Astrocyte of the cerebellum (primary cell): Measurements from ENCODE around the gene NFATC3.

ENCODE experiments used
- DNase-seq: peaks from one replicate; pipeline ENCODE4 v3.0.0-alpha.2; 2011; ENCODE audit warnings: low read depth
- H3K4me3 ChIP-seq: 2 replicates; pipeline ENCODE4 v1.5.1; 2011; ENCODE audit warnings: mild to moderate bottlenecking, low read depth, low read length, moderate library complexity
- in situ Hi-C: cut with HindIII; loops from 2 replicates; pipeline ENCODE4 v1.10.0; 2017; ENCODE audit warnings: low sequenced_read_pairs
- TF ChIP-seq, protein P1 (sequence below): IDR thresholded peaks from 2 replicates; pipeline ENCODE4 v1.5.1; 2012; ENCODE audit warnings: low read length, low read depth, moderate library complexity, mild to moderate bottlenecking; ENCODE audit errors: missing control alignments

The NFATC3 gene

DNA sequence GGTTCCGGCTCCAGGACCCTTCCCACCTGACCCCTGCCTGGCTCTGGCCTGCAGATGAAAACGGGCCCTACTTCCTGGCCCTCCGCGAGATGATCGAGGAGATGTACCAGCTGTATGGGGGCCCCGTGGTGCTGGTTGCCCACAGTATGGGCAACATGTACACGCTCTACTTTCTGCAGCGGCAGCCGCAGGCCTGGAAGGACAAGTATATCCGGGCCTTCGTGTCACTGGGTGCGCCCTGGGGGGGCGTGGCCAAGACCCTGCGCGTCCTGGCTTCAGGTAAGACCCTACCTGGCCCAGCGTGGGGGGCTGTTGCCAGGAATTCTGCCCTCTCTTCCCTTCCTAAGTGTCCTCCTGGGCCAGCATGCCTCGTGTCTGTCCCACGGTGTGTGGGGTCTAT is 170.5 kb downstream of the NFATC3 start:
- in situ Hi-C loops = no loop called here
- no peak for DNase-seq
- TF ChIP-seq, protein P1, sequence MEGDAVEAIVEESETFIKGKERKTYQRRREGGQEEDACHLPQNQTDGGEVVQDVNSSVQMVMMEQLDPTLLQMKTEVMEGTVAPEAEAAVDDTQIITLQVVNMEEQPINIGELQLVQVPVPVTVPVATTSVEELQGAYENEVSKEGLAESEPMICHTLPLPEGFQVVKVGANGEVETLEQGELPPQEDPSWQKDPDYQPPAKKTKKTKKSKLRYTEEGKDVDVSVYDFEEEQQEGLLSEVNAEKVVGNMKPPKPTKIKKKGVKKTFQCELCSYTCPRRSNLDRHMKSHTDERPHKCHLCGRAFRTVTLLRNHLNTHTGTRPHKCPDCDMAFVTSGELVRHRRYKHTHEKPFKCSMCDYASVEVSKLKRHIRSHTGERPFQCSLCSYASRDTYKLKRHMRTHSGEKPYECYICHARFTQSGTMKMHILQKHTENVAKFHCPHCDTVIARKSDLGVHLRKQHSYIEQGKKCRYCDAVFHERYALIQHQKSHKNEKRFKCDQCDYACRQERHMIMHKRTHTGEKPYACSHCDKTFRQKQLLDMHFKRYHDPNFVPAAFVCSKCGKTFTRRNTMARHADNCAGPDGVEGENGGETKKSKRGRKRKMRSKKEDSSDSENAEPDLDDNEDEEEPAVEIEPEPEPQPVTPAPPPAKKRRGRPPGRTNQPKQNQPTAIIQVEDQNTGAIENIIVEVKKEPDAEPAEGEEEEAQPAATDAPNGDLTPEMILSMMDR = no peak
- no peak overlapping the region for H3K4me3 ChIP-seq

DNA sequence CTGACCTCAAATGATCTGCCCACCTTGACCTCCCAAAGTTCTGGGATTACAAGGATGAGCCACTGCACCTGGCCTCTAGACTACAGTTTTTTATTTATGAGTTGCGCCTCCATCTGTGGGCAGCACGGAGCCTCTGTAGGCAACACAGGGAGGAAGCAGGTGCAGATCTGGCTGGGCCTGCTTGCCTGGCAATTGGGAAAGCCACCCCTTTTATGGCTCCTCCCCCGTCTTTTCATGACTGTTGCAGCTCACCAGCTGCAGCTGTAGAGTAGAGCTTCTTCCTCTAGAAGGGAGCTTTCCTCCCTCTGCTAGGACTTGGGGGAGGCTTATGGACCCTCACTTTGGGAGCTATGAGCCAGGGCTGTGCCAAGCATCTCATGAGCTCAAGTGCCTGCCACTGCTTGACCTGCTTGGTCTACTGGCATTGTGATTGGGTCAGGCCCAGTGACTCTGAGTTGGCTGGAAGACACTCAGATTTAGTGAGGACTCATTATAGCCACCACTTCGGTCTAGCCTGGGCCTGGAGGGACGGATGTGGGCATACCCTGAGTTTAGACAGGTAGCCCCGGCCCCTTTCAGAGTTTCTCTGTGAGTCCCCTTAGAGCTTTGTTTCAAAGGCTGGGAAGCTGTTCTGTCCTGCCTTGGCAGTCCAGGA is 172.2 kb downstream of the NFATC3 start:
- TF ChIP-seq, protein P1 = no peak
- no peak for DNase-seq
- in situ Hi-C loops = no loop called here
- H3K4me3 ChIP-seq = no peak overlapping the region

DNA sequence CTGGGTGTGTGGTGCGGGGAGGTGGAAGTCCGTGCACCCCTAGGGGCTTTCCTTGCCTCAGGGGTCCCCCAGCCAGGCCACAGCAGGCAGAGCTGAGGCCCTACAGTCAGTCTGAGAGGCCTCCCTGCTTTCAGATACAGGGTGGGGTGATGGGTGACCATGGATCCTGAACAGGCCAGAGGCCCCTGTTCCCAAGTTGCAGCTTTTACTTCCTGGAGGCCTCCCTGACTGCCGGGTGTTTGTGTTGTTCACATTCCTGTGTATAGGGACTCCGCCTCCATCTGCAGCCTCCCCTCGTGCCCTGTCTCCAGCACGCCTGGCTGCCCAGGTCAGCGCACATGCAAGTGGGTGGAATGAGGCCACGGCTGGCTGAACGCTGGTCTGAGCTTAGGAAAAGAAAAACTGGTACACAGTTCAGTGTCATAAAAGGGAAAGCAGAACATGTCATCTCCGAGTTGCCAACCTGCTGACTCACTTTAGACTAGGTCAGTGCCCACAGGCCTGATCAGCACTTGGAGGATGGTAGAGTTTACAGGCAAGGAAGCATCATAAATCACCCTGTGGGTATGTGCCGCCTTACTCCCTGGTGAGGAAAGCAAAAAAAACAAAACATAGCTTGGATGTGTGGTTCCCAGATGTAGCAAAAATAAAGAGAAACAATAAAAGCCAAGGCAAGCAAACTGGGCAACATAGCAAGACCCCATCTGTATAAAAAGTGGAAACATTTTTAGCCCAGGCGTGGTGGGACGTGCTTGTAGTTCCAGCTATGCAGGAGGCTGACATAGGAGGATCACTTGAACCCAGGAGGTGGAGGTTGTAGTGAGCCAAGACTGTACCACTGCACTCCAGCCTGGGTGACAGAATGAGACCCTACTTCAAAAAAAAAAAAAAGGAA is 173.0 kb downstream of the NFATC3 start:
- in situ Hi-C loops = no loop called here
- H3K4me3 ChIP-seq = no peak overlapping the region
- no peak for DNase-seq
- TF ChIP-seq, protein P1 = no peak

DNA sequence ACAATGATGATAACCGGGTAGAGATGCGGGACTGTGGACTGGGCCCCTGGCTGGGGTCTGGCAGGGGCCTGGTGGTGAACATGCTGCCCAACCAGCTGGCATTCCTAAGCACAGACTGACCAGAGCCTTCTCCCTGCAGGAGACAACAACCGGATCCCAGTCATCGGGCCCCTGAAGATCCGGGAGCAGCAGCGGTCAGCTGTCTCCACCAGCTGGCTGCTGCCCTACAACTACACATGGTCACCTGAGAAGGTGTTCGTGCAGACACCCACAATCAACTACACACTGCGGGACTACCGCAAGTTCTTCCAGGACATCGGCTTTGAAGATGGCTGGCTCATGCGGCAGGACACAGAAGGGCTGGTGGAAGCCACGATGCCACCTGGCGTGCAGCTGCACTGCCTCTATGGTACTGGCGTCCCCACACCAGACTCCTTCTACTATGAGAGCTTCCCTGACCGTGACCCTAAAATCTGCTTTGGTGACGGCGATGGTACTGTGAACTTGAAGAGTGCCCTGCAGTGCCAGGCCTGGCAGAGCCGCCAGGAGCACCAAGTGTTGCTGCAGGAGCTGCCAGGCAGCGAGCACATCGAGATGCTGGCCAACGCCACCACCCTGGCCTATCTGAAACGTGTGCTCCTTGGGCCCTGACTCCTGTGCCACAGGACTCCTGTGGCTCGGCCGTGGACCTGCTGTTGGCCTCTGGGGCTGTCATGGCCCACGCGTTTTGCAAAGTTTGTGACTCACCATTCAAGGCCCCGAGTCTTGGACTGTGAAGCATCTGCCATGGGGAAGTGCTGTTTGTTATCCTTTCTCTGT is 174.0 kb downstream of the NFATC3 start:
- in situ Hi-C loops = no loop called here
- TF ChIP-seq, protein P1 = no peak

DNA sequence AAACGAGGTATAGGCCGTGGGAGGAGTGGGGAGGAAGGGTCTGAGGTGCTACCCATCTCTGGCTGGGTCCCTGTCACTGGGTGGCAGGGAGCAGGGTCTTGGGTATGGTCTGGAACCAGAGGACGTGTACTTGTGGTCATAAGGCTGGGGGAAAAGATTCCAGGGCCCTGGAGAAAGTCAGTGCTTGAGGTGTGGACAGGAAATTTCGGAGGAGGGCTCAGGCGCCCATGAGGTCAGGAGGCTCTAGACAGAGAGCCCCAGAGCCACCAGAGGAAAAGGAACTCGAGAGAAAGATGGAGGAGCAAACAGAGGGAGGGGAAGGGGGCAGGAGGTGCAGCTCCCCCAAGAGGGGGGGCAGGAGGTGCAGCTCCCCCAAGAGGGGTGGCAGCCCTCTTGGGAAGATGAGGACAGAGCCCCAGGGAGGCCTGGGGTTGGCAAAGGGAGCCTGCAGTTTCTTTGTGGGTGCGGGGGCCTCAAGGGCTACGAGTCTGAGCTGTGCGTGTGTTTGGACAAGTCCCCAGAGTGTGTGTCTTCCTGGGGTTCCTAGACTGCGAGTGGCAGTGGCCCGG is 178.5 kb downstream of the NFATC3 start:
- H3K4me3 ChIP-seq = peak overlapping the region; percentile 84
- in situ Hi-C loops = no loop called here
- DNase-seq = no peak
- TF ChIP-seq, protein P1 = no peak

More for the DNA sequence above, 174.0 kb downstream of the NFATC3 start:
- no peak for DNase-seq
- no peak overlapping the region for H3K4me3 ChIP-seq
